Panc1 (cell line): Measurements from ENCODE around the gene SH3TC1.

Experiments
- CTCF ChIP-seq: fragments of 450-650 bp; IDR thresholded peaks from 2 replicates; pipeline ENCODE4 v1.5.1; 2017; ENCODE audit warnings: mild to moderate bottlenecking
- POLR2AphosphoS5 ChIP-seq: IDR thresholded peaks from 2 replicates; pipeline ENCODE4 v1.6.1; 2012; ENCODE audit warnings: mild to moderate bottlenecking, low read depth, low read length, moderate library complexity

- TF ChIP-seq CTCF (no peak), POLR2AphosphoS5 (no peak)
These were observed 28.2 kb downstream of the SH3TC1 start for GRCh38 chr4:8227201-8227770.
